ENCODE measurements around the gene WFDC5. TPM values are rescaled to one million over a fixed set of nuclear protein-coding genes. Genes with fewer than 3 reads are reported as not detected.

The WFDC5 gene
- total RNA-seq, 1 donor, result not detected

- no peak for DNase-seq (ENCODE audit: low read depth)
- no peak overlapping the region for H3K4me3 ChIP-seq (ENCODE audit: low read depth, low read length)
- TF ChIP-seq CTCF (IDR thresholded peaks at IDR 0.05; ENCODE audit: insufficient read depth, low read length), result no peak
Observed at GRCh38 chr20:45091366-45091765, 23.6 kb downstream of the WFDC5 start.

DNA sequence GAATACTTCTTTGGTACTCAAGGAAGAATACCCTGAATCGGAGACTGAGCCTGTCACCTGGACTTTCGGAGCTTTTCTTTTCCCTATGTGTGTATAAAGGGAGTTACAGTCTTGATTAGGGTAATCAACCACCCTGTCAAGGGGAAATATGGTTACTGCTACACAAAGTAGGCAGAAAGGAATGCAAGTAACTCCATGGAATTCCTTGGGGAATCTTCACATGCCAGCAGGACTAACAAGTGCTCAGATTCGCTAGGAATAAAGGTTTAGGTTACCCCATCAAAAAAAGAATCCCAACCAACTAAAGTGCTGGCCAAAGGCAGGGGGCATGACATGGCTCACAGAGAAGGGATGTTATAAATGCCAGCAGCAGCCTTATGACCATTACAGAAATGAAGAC is 24.5 kb downstream of the WFDC5 start:
- H3K4me3 ChIP-seq (ENCODE audit: low read depth, low read length), result no peak overlapping the region
- no peak for TF ChIP-seq CTCF (IDR thresholded peaks at IDR 0.05; ENCODE audit: insufficient read depth, low read length)
- DNase-seq (ENCODE audit: low read depth), result no peak

DNA sequence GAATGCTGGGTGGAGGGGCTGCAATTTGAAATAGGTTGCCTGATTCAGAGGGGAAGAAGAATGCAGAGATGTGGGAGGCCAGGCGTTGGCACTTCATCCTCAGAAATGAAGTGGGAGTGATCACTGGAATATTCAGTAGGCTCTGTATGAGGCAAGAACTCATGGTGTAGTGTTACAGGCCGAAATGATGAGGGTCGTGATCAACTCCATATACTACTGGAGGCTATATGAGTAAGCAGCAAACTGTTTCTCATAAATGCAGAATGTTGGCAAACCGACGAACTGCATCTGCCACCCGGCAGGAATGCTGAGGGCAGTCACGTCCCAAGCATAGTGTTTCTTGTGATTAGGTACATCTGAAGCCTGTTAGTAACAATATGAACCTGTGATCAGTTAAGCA is 26.7 kb downstream of the WFDC5 start:
- no peak for TF ChIP-seq CTCF (IDR thresholded peaks at IDR 0.05; ENCODE audit: insufficient read depth, low read length)
- DNase-seq (ENCODE audit: low read depth), result peak; percentile 83
- H3K4me3 ChIP-seq (ENCODE audit: low read depth, low read length), result no peak overlapping the region

- DNase-seq (ENCODE audit: low read depth), result peak; percentile 97
- TF ChIP-seq CTCF (IDR thresholded peaks at IDR 0.05; ENCODE audit: insufficient read depth, low read length), result no peak
- no peak overlapping the region for H3K4me3 ChIP-seq (ENCODE audit: low read depth, low read length)
Observed at GRCh38 chr20:45087814-45088213, 27.2 kb downstream of the WFDC5 start.

DNA sequence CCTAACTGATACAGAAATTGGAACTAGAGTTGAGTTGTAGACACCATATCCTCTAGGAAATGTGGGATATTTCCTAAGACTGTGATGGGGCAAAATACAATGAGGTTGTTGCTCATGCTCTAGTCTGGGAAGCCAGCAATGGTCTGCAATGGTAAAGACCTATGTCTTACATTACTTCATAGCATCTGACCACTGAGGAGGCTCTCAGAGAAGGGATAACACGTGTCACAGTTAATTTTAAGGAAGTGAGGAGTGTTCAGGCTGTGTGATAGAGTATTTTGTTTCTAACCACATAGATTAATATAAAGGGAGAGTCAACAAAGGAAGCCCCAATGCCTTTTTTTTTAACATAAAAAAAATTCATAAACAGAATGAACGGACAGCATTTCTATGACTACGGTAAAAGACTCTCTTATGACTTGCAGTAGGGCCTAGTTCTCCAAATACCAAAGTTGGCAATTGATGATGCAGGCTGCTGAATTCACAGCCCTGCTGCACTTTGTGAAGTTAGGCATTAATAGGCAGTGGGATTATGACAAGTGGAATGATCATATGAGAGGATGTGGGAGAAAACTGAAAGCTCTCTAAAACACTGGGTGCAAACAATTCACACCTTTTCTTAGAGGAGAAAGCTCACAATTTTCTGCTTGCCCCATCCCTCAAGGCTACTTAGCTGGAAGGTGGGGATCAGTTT is 27.7 kb downstream of the WFDC5 start:
- no peak for DNase-seq (ENCODE audit: low read depth)
- no peak for TF ChIP-seq CTCF (IDR thresholded peaks at IDR 0.05; ENCODE audit: insufficient read depth, low read length)
- H3K4me3 ChIP-seq (ENCODE audit: low read depth, low read length), result no peak overlapping the region

DNA sequence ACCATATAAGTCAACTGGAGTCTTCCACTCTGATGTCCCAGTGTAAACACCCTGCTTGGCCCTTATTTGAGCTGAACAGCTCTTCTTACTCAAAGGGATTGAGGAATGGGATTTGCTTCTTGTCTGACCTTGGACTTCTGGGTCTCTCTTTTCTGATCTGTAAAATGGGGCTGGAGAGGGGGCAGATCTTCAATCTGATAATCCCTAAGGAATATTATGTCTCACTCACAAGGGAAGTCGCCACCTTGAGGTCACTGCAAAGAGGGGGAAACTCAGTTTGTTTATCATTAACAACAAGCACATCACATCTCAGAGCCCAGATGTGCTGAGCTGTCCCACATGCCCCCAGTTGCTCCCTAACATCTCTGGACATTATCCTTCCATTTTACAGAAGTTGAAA is 29.1 kb downstream of the WFDC5 start:
- no peak for DNase-seq (ENCODE audit: low read depth)
- H3K4me3 ChIP-seq (ENCODE audit: low read depth, low read length), result no peak overlapping the region
- no peak for TF ChIP-seq CTCF (IDR thresholded peaks at IDR 0.05; ENCODE audit: insufficient read depth, low read length)

DNA sequence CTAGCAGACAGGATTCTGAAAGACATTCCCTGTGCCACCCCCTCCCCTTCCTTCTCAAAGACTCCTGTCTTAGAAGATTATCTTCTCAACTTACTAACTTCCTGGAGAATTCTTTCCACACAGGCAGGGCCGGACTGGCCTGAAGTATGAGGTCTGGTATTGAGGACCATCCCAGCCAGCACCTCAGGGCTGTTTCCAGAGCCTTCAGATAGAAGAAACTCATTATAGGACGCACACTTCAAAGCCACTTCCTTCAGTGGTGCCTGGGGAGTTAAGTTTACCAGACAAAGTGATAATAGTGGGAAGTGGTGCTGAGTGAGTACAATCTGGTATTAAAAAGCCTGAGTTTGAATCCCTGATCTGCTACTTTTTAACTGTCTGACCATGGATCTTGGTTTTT is 29.7 kb downstream of the WFDC5 start:
- H3K4me3 ChIP-seq (ENCODE audit: low read depth, low read length), result no peak overlapping the region
- no peak for TF ChIP-seq CTCF (IDR thresholded peaks at IDR 0.05; ENCODE audit: insufficient read depth, low read length)
- DNase-seq (ENCODE audit: low read depth), result no peak
